ENCODE measurements around the gene ARTN. TPM values are rescaled to one million over a fixed set of nuclear protein-coding genes. Genes with fewer than 3 reads are reported as not detected.

ARTN gene
- total RNA-seq, 1 donor from 2014 or later: 0.14 TPM

DNA sequence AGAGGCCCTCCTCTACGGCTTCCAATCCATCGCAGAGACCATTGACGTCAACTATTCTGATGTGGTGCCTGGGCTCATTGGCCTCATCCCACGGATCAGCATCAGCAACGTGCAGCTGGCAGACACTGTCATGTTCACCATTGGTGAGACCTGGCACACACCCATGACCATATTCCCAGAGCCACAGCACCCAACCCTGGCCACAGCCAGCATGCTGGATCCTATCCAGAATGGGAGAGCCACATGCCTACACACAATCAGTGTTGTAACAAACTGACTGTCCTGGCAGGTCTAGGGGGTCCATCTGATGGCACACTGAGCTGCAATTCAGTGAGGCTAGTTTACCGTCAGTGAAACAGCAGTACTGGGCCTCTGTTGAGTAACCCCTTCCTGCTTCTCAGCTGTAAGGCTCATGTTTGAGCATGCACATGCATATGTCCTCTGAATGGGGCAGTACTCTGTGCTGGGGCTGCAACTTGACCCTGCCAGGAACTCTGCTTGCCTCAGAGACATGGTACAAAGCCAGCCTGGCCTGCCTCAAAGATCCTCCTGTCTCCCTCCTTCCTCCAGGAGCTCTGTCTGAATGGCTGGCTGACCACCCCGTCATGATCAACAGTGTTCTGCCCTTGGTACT lies 23.9 kb downstream of the ARTN start:
- no peak overlapping the region for H3K27ac ChIP-seq (replicated peaks)
- peaks cover 67% of the 10 kb centered on the region for H3K36me3 ChIP-seq
- peaks cover 39% of the 10 kb centered on the region for H3K4me1 ChIP-seq
- H3K4me3 ChIP-seq: no peak overlapping the region
- TF ChIP-seq, protein P1, sequence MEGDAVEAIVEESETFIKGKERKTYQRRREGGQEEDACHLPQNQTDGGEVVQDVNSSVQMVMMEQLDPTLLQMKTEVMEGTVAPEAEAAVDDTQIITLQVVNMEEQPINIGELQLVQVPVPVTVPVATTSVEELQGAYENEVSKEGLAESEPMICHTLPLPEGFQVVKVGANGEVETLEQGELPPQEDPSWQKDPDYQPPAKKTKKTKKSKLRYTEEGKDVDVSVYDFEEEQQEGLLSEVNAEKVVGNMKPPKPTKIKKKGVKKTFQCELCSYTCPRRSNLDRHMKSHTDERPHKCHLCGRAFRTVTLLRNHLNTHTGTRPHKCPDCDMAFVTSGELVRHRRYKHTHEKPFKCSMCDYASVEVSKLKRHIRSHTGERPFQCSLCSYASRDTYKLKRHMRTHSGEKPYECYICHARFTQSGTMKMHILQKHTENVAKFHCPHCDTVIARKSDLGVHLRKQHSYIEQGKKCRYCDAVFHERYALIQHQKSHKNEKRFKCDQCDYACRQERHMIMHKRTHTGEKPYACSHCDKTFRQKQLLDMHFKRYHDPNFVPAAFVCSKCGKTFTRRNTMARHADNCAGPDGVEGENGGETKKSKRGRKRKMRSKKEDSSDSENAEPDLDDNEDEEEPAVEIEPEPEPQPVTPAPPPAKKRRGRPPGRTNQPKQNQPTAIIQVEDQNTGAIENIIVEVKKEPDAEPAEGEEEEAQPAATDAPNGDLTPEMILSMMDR (IDR thresholded peaks at IDR 0.05; ENCODE audit: borderline replicate concordance): no peak
- H3K27me3 ChIP-seq (ENCODE audit: low read depth): no peaks in the 10 kb centered on the region
- no peaks in the 10 kb centered on the region for H3K9me3 ChIP-seq (replicated peaks)
- no peak for DNase-seq
- intact Hi-C loops (cut with micrococcal nuclease): no loop called here

DNA sequence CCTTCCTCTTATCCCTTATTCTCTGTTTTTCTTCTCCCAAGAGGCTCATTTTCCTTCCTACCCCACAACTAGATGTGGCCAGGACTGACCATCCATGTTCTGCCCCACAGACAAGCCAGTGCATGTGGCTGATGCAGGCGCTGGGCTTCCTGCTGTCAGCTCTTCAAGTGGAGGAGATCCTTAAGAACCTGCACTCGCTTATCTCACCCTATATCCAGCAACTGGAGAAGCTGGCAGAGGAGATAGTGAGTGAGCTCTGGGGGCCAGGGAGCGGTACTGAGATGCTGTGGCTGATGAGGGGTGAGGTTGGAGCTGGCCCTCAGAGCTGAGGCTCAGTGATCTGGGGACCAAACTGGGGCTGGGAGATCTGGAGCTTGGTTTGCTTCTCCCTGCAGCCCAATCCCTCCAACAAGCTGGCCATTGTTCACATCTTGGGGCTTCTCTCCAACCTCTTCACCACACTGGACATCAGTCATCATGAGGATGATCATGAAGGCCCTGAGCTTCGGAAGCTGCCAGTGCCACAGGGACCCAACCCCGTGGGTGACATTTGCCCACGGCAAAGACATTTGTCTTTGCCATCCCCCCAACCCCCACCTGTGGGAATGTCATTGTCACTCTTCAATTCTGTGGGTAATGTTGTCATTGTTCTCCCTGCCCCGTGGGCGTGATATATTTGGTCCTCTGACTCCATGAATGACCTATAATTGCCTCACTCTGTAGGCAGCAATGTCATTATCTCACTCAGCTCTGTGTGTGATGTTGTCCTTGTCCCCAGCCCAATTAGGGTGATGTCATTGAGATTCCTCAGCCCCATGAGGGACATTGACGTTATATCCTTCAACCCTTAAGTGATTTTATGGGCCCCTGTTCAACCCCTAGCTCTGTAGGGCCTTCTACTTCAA lies 25.0 kb downstream of the ARTN start:
- H3K27ac ChIP-seq (replicated peaks): no peak overlapping the region
- H3K9me3 ChIP-seq (replicated peaks): no peaks in the 10 kb centered on the region
- TF ChIP-seq, protein P1 (IDR thresholded peaks at IDR 0.05; ENCODE audit: borderline replicate concordance): no peak
- DNase-seq: no peak
- intact Hi-C loops (cut with micrococcal nuclease): no loop called here
- no peak overlapping the region for H3K4me3 ChIP-seq
- peaks cover 29% of the 10 kb centered on the region for H3K4me1 ChIP-seq
- H3K36me3 ChIP-seq: peaks cover 78% of the 10 kb centered on the region
- H3K27me3 ChIP-seq (ENCODE audit: low read depth): no peaks in the 10 kb centered on the region

DNA sequence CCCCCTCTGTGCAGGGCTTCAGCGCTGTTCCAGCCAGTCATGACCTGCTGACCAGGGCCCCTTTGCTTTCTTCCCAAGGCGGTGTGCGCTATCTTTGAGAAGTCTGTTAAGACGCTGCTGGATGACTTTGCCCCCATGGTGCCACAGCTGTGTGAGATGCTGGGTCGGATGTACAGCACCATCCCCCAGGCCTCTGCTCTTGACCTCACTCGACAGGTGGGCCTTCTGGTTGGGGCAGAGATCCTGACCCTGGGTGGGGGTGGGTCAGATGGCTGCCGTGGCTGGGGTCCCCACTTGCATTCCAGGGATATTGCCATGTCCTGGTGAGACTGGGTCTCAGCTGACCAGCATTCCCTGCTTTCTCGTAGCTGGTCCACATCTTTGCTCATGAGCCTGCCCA lies 27.2 kb downstream of the ARTN start:
- Histone ChIP-seq H3K27ac (replicated peaks) (no peak overlapping the region), H3K4me3 (no peak overlapping the region), H3K4me1 (peaks cover 17% of the 10 kb centered on the region), H3K27me3 (ENCODE audit: low read depth) (no peaks in the 10 kb centered on the region), H3K9me3 (replicated peaks) (no peaks in the 10 kb centered on the region), H3K36me3 (peaks cover 91% of the 10 kb centered on the region)
- TF ChIP-seq, protein P1 (IDR thresholded peaks at IDR 0.05; ENCODE audit: borderline replicate concordance): no peak
- DNase-seq: no peak
- intact Hi-C loops (cut with micrococcal nuclease): no loop called here

DNA sequence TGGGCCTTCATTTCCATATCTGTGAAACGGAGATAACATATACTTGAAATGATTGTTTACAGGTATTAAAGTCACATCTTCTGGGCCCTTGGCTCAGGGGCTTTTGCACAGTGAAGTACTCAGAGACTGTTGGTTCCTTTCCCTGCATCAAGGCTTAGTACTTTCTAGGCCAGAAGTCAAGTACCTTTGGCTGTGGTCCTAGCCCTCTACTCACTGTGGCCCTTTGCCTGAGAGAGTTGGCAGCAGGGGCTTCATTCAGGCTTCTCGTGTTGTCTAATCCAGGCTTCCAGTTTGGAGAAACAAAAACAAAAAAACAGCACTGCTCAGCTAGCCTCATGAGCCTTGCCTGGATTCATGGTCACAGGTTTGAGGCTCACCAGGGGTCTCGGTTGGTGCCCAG lies 28.1 kb downstream of the ARTN start:
- TF ChIP-seq, protein P1 (IDR thresholded peaks at IDR 0.05; ENCODE audit: borderline replicate concordance): no peak
- Histone ChIP-seq H3K27me3 (ENCODE audit: low read depth) (no peaks in the 10 kb centered on the region), H3K36me3 (peaks cover 92% of the 10 kb centered on the region)

DNA sequence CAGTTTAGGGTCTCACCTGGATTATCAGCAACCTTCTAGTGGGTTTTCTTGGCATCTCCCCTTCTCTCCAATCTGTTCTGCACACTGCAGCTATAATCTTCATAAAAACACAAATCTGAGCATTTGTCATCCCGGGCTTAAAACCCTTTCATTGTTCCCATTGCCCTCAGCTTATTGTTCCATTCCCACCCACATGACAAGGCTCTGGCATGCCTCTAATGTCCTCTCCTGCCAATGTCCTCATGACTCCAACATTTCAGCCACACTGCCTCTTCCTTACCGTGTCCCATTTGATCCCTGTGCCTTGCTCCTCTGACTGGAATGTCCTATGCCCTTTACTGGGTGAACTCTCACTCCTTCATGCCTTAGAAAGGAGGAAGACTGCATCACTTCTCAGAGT lies 28.7 kb downstream of the ARTN start:
- H3K4me3 ChIP-seq: no peak overlapping the region
- no peaks in the 10 kb centered on the region for H3K27me3 ChIP-seq (ENCODE audit: low read depth)
- TF ChIP-seq, protein P1 (IDR thresholded peaks at IDR 0.05; ENCODE audit: borderline replicate concordance): no peak
- no peak for DNase-seq
- H3K27ac ChIP-seq (replicated peaks): no peak overlapping the region
- H3K9me3 ChIP-seq (replicated peaks): no peaks in the 10 kb centered on the region
- intact Hi-C loops (cut with micrococcal nuclease): no loop called here
- H3K4me1 ChIP-seq: peaks cover 17% of the 10 kb centered on the region
- peaks cover 92% of the 10 kb centered on the region for H3K36me3 ChIP-seq

More for the DNA sequence above, 28.1 kb downstream of the ARTN start:
- intact Hi-C loops (cut with micrococcal nuclease): no loop called here
- no peak for DNase-seq
- Histone ChIP-seq H3K4me1 (peaks cover 17% of the 10 kb centered on the region), H3K27ac (replicated peaks) (no peak overlapping the region), H3K9me3 (replicated peaks) (no peaks in the 10 kb centered on the region), H3K4me3 (no peak overlapping the region)
